Upper lobe of left lung (tissue), 4 donors: ENCODE results near the gene THNSL1.

Experiments used
- POLR2A ChIP-seq, 4 donors: fragments of 450-650 bp; IDR thresholded peaks; one replicate each; pipeline ENCODE4 v1.5.1; 2016 to 2017; ENCODE audit warnings: antibody characterized with exemption in 4 of 4, mild to moderate bottlenecking in 2 of 4
- POLR2AphosphoS5 ChIP-seq, 2 donors: sonication (generic); formaldehyde crosslinking; IDR thresholded peaks; one replicate each; pipeline ENCODE4 v1.5.1; 2017; ENCODE audit warnings: antibody characterized with exemption in 2 of 2

DNA sequence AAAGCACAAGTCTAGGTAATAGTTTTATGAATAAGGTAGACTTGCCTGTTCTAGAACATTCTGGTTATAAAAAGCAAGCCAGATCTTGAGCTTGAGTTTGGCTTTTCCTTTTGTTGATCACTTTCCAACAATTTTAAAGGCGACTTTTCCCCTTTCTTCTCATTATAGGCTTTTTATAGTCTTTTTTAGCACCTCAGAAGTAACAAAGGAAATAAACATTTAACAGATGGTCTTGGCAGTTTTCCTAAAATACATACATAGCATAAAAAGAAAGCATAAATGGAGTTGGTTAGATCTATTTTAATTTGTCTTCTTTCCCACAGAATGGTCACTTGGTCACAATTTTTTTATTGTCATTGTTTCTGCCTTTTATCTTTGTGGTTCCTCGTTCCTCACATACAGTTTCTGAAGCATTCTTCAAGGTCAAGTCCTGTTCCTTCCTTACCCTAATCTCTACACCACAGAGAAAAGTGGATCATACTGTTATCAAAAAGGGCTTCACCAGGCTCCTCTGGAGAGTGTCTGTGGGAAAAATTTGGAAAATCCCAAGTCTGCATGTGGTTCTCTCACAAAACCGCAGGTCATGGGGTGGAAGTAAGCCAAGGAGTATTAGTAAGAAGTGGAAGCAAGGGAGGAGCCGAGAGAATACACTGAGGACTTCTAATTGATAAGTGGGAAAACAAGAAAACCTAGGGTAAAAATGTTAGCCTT, 31.3 kb downstream of the THNSL1 start:
- TF ChIP-seq POLR2A (IDR thresholded peaks at IDR 0.05) = no peak
- no peak for TF ChIP-seq POLR2AphosphoS5 (IDR thresholded peaks at IDR 0.05)
